Esophagus squamous epithelium (tissue), 4 donors: Measurements from ENCODE around the gene MS4A3.

Source experiments
- CTCF ChIP-seq, 6 experiments: fragments of 450-650 bp in 4 of 6; fragments of 200-600 bp in 2 of 6; sonication (generic) in 2 of 6; IDR thresholded peaks; one replicate each; pipeline ENCODE4 v1.5.1; 2016 to 2019; ENCODE audit warnings: antibody characterized with exemption in 6 of 6, mild to moderate bottlenecking in 4 of 6, moderate library complexity in 4 of 6
- POLR2A ChIP-seq, 4 donors: fragments of 450-650 bp; IDR thresholded peaks; one replicate each; pipeline ENCODE4 v1.6.1; 2017; ENCODE audit warnings: antibody characterized with exemption in 4 of 4, mild to moderate bottlenecking in 4 of 4, moderate library complexity in 3 of 4

DNA sequence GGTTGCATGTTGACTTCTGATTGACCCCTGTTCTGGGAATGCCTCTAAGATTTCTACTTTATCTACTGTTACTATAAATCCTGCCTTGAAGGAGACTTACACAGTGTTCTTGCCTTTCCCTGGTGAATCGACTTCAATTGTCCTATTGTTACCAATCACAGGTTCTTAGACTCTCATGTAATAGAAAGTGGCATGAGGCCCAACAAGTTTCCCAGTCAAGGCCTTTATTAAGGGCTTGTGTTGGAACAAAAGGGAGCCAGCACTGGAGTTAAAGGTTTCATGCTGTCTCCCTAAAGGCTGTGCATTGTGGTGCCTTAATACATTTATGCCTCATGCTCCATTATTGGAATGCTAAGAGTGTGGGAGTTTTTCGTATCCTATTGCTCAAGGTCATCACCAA lies 55.3 kb downstream of the MS4A3 start:
- no peak for TF ChIP-seq POLR2A (IDR thresholded peaks at IDR 0.05)
- TF ChIP-seq CTCF (IDR thresholded peaks at IDR 0.05): no peak
